Measurements from ENCODE around the gene PRR3. TPM values are rescaled to one million over a fixed set of nuclear protein-coding genes. Genes with fewer than 3 reads are reported as not detected.

The PRR3 gene
- total and polyA plus RNA-seq, 9 of the 15 experiments (the other 6 are each of a cell fraction or from before 2014, with no cell fraction given) = 23.5 to 59.6 (median 28.8) TPM

GRCh38 chr6:30544666-30545272 lies 12.3 kb upstream of the PRR3 start (continued):
- TF ChIP-seq ZFX (CRISPR knock-in tag; IDR thresholded peaks at IDR 0.05) = no peak
- TF ChIP-seq ESRRA (IDR thresholded peaks at IDR 0.05; ENCODE audit: borderline replicate concordance, low read depth) = no peak
- TF ChIP-seq BCL6 (CRISPR knock-in tag; IDR thresholded peaks at IDR 0.05) = no peak
- no peak for TF ChIP-seq NKRF (IDR thresholded peaks at IDR 0.05; ENCODE audit: borderline replicate concordance)
- TF ChIP-seq ZFP30 (CRISPR knock-in tag; IDR thresholded peaks at IDR 0.05; ENCODE audit: borderline replicate concordance) = no peak
- TF ChIP-seq, protein P1, sequence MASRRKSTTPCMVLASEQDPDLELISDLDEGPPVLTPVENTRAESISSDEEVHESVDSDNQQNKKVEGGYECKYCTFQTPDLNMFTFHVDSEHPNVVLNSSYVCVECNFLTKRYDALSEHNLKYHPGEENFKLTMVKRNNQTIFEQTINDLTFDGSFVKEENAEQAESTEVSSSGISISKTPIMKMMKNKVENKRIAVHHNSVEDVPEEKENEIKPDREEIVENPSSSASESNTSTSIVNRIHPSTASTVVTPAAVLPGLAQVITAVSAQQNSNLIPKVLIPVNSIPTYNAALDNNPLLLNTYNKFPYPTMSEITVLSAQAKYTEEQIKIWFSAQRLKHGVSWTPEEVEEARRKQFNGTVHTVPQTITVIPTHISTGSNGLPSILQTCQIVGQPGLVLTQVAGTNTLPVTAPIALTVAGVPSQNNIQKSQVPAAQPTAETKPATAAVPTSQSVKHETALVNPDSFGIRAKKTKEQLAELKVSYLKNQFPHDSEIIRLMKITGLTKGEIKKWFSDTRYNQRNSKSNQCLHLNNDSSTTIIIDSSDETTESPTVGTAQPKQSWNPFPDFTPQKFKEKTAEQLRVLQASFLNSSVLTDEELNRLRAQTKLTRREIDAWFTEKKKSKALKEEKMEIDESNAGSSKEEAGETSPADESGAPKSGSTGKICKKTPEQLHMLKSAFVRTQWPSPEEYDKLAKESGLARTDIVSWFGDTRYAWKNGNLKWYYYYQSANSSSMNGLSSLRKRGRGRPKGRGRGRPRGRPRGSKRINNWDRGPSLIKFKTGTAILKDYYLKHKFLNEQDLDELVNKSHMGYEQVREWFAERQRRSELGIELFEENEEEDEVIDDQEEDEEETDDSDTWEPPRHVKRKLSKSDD (conservative IDR thresholded peaks at IDR 0.05; ENCODE audit: low read length) = no peak
- no peak for TF ChIP-seq ZNF445 (CRISPR knock-in tag; IDR thresholded peaks at IDR 0.05; ENCODE audit: low read depth)
- TF ChIP-seq LEF1 (IDR thresholded peaks at IDR 0.05) = no peak
- TF ChIP-seq ZNF184 (CRISPR knock-in tag; IDR thresholded peaks at IDR 0.05) = no peak
- TF ChIP-seq CHD4 (IDR thresholded peaks at IDR 0.05; ENCODE audit: insufficient read depth, insufficient replicate concordance, low read depth, low read length, poor library complexity, severe bottlenecking) = no peak
- TF ChIP-seq ASH1L (IDR thresholded peaks at IDR 0.05; ENCODE audit: borderline replicate concordance, low read depth, partially characterized antibody) = no peak
- TF ChIP-seq, protein P2, sequence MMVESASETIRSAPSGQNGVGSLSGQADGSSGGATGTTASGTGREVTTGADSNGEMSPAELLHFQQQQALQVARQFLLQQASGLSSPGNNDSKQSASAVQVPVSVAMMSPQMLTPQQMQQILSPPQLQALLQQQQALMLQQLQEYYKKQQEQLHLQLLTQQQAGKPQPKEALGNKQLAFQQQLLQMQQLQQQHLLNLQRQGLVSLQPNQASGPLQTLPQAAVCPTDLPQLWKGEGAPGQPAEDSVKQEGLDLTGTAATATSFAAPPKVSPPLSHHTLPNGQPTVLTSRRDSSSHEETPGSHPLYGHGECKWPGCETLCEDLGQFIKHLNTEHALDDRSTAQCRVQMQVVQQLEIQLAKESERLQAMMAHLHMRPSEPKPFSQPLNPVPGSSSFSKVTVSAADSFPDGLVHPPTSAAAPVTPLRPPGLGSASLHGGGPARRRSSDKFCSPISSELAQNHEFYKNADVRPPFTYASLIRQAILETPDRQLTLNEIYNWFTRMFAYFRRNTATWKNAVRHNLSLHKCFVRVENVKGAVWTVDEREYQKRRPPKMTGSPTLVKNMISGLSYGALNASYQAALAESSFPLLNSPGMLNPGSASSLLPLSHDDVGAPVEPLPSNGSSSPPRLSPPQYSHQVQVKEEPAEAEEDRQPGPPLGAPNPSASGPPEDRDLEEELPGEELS (CRISPR knock-in tag; IDR thresholded peaks at IDR 0.05; ENCODE audit: borderline replicate concordance) = no peak
- TF ChIP-seq HNRNPLL (IDR thresholded peaks at IDR 0.05; ENCODE audit: low read depth, low read length, poor library complexity, severe bottlenecking) = no peak
- no peak for TF ChIP-seq BRCA1 (IDR thresholded peaks at IDR 0.05)
- no peak for TF ChIP-seq BRCA1 (CRISPR knock-in tag; IDR thresholded peaks at IDR 0.05)
- no peak for TF ChIP-seq TCF7L2 (IDR thresholded peaks at IDR 0.05; ENCODE audit: low read depth, low read length)
- peak; percentile 58; the same call in 1 of the 2 replicates for TF ChIP-seq JUND (IDR thresholded peaks at IDR 0.05; ENCODE audit: borderline replicate concordance, low read depth, low read length)
- TF ChIP-seq JUND (tag; IDR thresholded peaks at IDR 0.05; ENCODE audit: borderline replicate concordance, low read depth, low read length) = no peak; the same call in 2 of the 3 replicates
- TF ChIP-seq, protein P3, sequence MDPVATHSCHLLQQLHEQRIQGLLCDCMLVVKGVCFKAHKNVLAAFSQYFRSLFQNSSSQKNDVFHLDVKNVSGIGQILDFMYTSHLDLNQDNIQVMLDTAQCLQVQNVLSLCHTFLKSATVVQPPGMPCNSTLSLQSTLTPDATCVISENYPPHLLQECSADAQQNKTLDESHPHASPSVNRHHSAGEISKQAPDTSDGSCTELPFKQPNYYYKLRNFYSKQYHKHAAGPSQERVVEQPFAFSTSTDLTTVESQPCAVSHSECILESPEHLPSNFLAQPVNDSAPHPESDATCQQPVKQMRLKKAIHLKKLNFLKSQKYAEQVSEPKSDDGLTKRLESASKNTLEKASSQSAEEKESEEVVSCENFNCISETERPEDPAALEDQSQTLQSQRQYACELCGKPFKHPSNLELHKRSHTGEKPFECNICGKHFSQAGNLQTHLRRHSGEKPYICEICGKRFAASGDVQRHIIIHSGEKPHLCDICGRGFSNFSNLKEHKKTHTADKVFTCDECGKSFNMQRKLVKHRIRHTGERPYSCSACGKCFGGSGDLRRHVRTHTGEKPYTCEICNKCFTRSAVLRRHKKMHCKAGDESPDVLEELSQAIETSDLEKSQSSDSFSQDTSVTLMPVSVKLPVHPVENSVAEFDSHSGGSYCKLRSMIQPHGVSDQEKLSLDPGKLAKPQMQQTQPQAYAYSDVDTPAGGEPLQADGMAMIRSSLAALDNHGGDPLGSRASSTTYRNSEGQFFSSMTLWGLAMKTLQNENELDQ (CRISPR knock-in tag; IDR thresholded peaks at IDR 0.05; ENCODE audit: borderline replicate concordance) = no peak
